A549 treated with ZK216348 at 1 μM for 4 hours (cell line): ENCODE data around the gene ARSG. TPM values are rescaled to one million over a fixed set of nuclear protein-coding genes. Genes with fewer than 3 reads are reported as not detected.

Source experiments
- total RNA-seq: library from RNA; stranded (reverse); fragments of 200-300 nt; extraction: Qiagen RNA extraction; gene quantifications from 5 replicates; pipeline ENCODE4 v1.2.3, GENCODE V29; 2022; ENCODE audit warnings: low read depth

Gene ARSG
- 1.0 to 1.9 TPM (median 1.4 TPM) in 5 replicates for total RNA-seq

DNA sequence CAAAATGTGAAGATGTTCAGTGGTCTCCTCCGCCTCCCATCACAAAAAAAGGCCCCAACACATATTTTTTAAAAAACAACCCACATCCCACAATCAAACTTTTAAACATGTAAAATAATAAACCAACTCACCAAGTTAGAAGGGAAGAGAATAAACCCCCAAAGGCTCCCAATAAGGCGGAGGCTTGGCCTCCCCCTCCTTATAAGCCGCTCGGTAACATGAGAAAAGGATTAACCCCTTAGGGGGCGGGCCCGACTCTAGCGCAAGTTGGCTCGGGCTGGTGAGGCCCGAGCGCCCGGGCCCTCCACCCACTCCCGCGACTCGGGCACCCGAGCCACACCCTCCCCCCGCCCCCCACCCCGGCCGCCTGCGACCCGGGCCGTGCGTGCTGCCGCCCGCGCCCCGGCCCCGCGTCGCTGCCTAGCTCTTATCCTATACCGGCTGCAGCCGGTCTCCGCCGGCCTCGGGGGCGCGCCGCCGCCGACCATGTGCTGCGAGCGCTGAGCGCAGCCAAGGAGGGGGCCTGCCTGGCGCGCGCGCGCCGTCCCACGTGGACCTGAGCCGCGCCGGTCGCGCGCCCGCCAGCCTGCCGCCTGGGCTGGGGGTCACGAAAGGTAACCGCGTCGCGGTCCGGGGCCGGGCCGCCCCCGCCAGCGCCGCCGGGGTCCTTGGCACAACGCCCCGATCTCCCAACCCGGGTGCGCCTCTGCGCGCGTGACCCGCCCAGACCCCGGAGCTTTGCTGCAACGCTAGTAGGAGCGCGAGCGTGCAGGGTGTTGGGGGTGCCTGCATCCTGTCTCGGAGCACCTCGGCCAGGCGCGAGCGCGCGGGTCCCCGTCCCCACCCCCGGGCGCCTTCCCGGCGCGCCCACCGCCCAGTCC is at the start of gene ARSG, which contains the start of gene SLC16A6:
ARSG (plus strand) TSS at position 541 of the 881 bp plus-strand sequence. CDS start 15,999 bp downstream, outside the sequence.
SLC16A6 (minus strand) TSS at position 173 of the 881 bp plus-strand sequence. CDS start 12,807 bp downstream, outside the sequence.

DNA sequence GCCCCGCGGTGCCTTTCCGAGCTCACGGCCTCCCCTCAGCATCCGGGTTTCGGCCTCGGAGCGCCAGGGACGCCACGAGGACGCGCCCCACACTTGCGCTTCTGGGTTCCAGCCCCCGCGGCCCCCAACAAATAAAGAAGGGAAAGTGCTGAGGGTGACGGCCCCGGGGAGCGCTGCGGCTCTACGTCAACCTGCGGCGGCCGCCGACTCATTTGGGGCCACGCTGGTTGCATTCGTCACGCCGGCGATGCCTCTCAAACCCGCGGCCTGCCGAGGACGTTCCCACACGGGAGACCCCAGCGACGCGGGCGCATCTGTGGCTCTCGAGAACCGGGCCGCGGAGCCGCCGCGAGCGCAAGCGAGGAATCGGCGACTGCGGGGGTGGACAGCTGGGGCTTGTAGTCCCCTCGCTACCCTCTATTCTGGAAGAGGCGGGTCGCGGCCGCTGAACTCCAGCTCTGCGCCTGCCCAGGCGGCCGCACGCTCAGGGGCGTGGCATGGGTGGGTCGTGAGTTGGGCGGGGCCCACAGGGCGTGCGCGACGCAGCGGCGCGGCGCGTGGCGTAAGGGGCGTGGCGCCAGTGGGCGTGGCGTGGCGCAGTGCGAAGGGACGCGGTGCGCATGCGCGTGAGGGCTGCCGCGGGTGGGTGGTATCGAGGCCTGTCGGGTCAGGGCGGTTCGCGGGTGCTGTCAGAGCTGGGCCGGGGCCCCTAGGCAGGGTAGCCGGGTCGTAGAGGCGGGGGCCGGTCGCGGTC is 43.7 kb upstream of the ARSG start, which contains the start of gene AMZ2:
AMZ2 (plus strand) TSS at position 599 of the 754 bp plus-strand sequence. CDS start 2,145 bp downstream, outside the sequence.

DNA sequence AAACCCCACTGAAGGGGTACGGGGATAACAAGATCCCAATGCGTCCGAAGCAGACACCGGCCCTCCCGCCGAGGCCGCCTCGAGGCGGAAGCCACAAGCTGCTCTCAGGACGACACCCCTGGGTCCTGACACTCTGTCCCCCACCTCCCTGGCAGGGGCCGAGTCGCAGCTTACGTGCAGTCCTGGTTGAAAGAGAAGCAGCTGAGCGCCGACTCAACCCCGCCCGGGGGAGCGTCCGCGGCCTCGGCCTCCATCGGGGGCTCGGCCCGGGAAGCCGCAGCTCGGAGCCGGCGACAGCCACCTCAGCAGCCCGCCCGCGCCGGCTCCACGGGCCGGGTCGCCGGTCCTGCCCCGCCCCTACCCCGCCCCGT is 165.9 kb downstream of the ARSG start, which contains the start of gene WIPI1:
WIPI1 (minus strand) TSS at position 329 of the 371 bp plus-strand sequence; CDS start at position 254, 75 bp downstream.

Other genes with a start within 250 kb of the ARSG start
- gene AMZ2, start 43.5 kb upstream of the ARSG start, total RNA-seq = 113 to 122 TPM (median 115 TPM) in 5 replicates
- 0.25 to 0.63 TPM (median 0.43 TPM) in 5 replicates for gene SLC16A6, start 368 bp upstream of the ARSG start, total RNA-seq
- 8.2 to 15.1 TPM (median 10.1 TPM) in 5 replicates for gene WIPI1, start 166.0 kb downstream of the ARSG start, total RNA-seq
- gene PRKAR1A, start 220.9 kb downstream of the ARSG start, total RNA-seq = 127 to 190 TPM (median 180 TPM) in 5 replicates